NCI-H446 treated with DMSO at 0.1 percent for 48 hours (cell line): ENCODE measurements around the gene EIF4B.

Experiments
- DNase-seq: peaks from one replicate; lab custom pipeline; 2025; lab: John Stamatoyannopoulos, UW

EIF4B gene

GRCh38 chr12:53059434-53060063 is 53.3 kb downstream of the EIF4B start:
- no peak for DNase-seq

- no peak for DNase-seq
Measured at GRCh38 chr12:53060064-53060720, 53.9 kb downstream of the EIF4B start.

- DNase-seq, result no peak
Measured at GRCh38 chr12:53060721-53061276, 54.5 kb downstream of the EIF4B start.

- no peak for DNase-seq
Measured at GRCh38 chr12:53061404-53062010, 55.3 kb downstream of the EIF4B start.

- DNase-seq, result no peak
Measured at GRCh38 chr12:53062011-53062961, 56.0 kb downstream of the EIF4B start.

- DNase-seq, result no peak
Measured at GRCh38 chr12:53062977-53063707, 56.9 kb downstream of the EIF4B start.

- no peak for DNase-seq
Measured at GRCh38 chr12:53063708-53064612, 57.7 kb downstream of the EIF4B start.

GRCh38 chr12:53064613-53065436 is 58.6 kb downstream of the EIF4B start:
- no peak for DNase-seq

GRCh38 chr12:53065470-53065869 is 59.2 kb downstream of the EIF4B start:
- no peak for DNase-seq

- DNase-seq, result no peak
Measured at GRCh38 chr12:53065975-53066931, 60.0 kb downstream of the EIF4B start.

- DNase-seq, result no peak
Measured at GRCh38 chr12:53067074-53067992, 61.1 kb downstream of the EIF4B start.

GRCh38 chr12:53067993-53068770 is 61.9 kb downstream of the EIF4B start:
- no peak for DNase-seq

- no peak for DNase-seq
Measured at GRCh38 chr12:53068811-53069585, 62.7 kb downstream of the EIF4B start.

- no peak for DNase-seq
Measured at GRCh38 chr12:53069621-53070410, 63.6 kb downstream of the EIF4B start.
